HK-2 (cell line): ENCODE measurements around the gene KNTC1.
"Not testable (repeated sequence)": the region's sequence is repeated elsewhere in the genome, so short reads cannot be mapped to it uniquely, and the experiment has no call there.

Source experiments
- DNase-seq: peaks from one replicate; pipeline ENCODE4 v3.0.0-alpha.2; 2018; ENCODE audit not compliant: unreplicated experiment

The KNTC1 gene

GRCh38 chr12:122563361-122563760 lies 36.3 kb downstream of the KNTC1 start:
- DNase-seq = no peak

GRCh38 chr12:122566816-122567215 lies 39.8 kb downstream of the KNTC1 start:
- not testable (repeated sequence) for DNase-seq

GRCh38 chr12:122569288-122569687 lies 42.2 kb downstream of the KNTC1 start:
- DNase-seq = no peak

DNA sequence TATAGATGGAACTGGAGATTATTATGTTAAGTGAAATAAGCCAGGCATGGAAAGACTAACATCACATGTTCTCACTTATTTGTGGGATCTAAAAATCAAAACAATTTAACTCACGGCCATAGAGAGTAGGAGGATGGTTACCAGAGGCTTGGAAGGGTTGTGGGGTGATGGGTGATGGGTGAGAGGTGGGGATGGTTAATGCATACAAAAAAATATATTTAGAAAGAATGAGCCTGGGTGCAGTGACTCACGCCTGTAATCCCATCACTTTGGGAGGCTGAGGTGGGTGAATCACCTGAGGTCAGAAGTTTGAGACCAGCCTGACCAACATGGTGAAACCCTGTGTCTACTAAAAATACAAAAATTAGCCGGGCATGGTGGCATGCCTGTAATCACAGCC lies 43.0 kb downstream of the KNTC1 start:
- peak; percentile 26 for DNase-seq

GRCh38 chr12:122571821-122572220 lies 44.8 kb downstream of the KNTC1 start:
- DNase-seq = no peak

- not testable (repeated sequence) for DNase-seq
These were observed 56.2 kb downstream of the KNTC1 start for GRCh38 chr12:122583294-122583693.

DNA sequence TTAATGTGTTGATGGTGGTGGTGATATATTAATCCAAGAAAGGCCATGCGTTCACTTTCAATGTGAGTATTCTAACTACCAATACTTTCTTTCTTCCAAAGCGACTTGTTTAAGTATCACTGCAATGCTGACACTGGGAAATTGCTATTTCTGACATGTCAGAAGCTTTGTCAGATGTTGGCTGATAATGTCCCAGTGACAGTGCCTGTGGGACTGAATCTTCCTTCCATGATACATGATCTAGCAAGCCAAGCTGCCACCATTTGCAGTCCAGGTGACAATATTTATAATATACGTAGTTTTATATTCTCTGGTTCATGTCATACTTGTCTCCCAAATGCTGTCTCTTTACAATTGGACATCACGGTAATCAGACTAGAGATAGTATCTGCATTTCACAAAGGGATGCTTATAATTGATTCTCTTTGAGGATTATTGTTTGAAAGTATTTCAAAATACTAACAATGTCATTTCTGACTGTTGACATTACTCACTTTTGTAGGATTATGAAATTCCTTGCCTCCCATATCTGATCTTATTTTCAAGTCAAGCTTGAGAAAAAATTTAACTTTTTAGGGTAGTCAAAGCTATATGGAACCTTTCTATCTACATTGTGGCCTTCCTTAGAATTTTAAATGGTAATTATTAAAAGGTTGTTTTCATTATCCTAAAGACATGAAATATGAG lies 57.3 kb downstream of the KNTC1 start:
- no peak for DNase-seq

- DNase-seq = no peak
These were observed 63.9 kb downstream of the KNTC1 start for GRCh38 chr12:122590990-122591389.

GRCh38 chr12:122591966-122592365 lies 64.9 kb downstream of the KNTC1 start:
- DNase-seq = not testable (repeated sequence)

GRCh38 chr12:122592543-122592942 lies 65.5 kb downstream of the KNTC1 start:
- not testable (repeated sequence) for DNase-seq

GRCh38 chr12:122593910-122594309 lies 66.9 kb downstream of the KNTC1 start:
- no peak for DNase-seq

DNA sequence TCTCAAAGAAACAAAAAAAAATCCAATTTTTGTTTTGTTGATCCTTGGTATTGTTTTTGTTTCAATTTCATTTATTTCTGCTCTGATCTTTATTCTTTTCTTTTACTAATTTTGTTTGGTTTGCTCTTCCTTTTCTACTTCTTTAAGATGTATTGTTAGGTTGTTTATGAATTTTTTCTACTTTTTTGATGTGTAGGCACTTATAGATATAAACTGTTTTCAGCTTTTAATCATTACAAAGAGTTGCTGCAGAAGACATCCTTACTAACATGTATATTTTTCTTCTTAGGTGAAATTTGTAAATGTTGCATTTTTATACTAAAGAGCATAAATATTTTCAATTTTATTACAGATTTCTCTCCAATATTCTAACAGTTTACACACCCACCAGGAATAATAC lies 69.8 kb downstream of the KNTC1 start:
- DNase-seq = no peak

DNA sequence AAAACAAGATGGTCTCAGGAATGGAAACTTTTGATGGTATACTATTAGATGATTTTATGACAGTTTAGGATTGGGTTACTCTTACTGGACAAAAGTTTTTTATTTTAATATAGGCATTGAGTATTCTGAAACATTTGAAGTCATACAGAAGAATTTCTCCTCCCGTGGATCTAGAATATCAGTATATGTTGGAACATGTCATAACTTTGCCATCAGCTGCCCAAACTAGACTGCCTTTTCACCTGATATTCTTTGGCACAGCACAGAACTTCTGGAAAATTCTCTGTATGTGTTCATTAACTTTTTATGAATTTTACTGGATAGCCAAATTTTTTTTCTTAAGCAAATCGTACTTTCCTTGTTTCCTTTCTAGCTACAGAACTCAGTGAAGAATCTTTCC lies 75.4 kb downstream of the KNTC1 start:
- DNase-seq = no peak

GRCh38 chr12:122604993-122605392 lies 77.9 kb downstream of the KNTC1 start:
- no peak for DNase-seq

DNA sequence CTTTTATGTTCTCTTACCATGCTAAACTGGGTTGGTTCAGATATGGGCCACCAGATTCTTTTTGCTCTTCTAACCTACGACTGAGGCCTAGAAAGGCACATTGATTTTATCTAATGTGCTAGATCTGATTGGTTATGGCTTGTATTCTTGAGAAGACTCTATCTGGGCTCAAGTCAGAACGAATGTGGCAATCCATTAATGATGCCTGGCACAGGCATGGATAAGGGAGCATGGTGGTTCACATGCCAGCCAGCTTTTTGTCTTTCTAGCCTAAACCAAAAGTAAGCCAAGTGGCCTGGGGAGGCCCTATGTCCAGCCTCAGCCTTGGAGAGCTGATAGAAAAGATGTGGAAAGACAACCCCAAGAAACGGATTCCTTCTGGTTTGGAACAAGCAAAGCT lies 82.7 kb downstream of the KNTC1 start:
- no peak for DNase-seq

DNA sequence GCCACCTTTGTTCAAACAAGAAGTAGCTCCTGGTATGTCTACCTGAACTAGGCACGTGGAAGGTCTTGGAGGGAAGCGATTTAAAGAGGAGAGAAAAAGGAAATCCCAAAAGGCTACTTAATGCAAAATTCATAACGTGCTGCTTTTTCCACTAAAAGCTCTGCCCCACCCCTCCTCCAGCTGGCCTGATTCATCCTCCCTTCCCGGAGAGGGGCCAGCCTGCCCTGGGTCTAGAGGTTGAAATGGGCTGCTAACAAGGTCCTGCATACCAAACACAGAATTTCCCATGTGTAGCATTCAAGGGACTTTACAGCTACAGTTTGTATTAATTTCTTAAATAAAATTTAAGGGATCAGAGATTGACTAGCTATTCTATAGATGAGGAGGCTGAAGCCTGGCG lies 83.2 kb downstream of the KNTC1 start:
- DNase-seq = no peak

- DNase-seq = no peak
These were observed 83.9 kb downstream of the KNTC1 start for GRCh38 chr12:122610911-122611310.

- no peak for DNase-seq
These were observed 87.8 kb downstream of the KNTC1 start for GRCh38 chr12:122614839-122615238.

DNA sequence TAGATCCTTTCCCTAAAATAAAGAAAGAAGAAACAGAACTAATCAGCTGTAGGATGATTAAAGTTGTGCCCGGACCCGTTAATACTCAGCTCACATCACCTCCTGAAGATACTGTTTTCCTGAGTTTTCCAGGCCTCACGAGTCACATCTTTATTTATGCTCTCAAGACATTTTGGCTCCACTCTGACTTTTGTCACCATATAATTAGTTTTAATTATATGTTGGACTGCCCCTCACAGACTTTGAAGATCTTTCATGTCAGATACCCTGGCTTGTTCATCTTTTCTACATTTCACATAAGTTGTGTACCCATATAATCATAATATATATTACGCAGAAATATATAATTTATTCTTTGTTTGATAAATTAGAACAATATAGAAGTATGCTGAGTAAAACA lies 88.7 kb downstream of the KNTC1 start:
- no peak for DNase-seq

- DNase-seq = no peak
These were observed 108.4 kb downstream of the KNTC1 start for GRCh38 chr12:122635471-122635870.

DNA sequence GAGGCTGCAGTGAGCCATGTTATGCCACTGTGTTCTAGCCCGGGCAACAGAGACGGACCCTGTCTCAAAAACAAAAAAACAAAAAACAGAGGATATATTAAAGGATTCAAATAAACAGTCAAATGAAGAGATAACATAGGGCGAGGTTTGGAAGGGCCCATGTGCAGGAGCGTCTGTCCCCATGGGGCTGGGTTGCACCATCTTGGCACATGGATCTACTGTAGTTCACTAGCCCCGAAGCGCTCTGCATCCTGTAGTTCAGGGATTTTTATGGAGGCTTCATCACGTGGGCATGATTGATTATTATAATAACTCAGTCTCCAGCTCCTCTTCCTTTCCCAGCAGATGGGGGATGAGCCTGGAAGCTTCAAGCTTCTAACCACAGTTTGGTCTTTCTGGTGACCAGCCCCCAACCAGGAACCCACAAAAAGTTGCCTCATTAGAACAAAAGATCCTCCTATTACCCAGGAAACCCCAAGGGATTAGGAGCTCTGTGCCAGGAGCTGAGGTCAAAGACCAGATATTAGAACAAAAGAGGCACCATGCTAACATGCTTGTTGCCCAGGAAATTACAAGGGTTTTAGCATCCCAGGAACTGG lies 116.3 kb downstream of the KNTC1 start:
- DNase-seq = no peak

- no peak for DNase-seq
These were observed 119.6 kb downstream of the KNTC1 start for GRCh38 chr12:122646517-122647217.
